H9 (cell line): ENCODE data around the gene KPTN. TPM values are rescaled to one million over a fixed set of nuclear protein-coding genes. Genes with fewer than 3 reads are reported as not detected.
A peak's percentile ranks its signal among the peaks of the same experiment; 100 is the strongest.

Experiments
- DNase-seq: peaks from one replicate; pipeline ENCODE4 v3.0.0-alpha.2; 2017
- H2AFZ ChIP-seq: one replicate; pipeline ENCODE4 v1.6.1; 2013; ENCODE audit warnings: mild to moderate bottlenecking, low read length, control low read depth, moderate library complexity
- H2AK5ac ChIP-seq: 2 replicates; pipeline ENCODE4 v1.6.1; 2013; ENCODE audit warnings: low read length, control low read depth, mixed read lengths; ENCODE audit not compliant: insufficient read length
- H2BK120ac ChIP-seq: one replicate; pipeline ENCODE4 v1.6.1; 2013; ENCODE audit warnings: low read depth, mild to moderate bottlenecking, low read length, control low read depth, inconsistent platforms; ENCODE audit not compliant: poor library complexity, severe bottlenecking
- H2BK12ac ChIP-seq: 2 replicates; pipeline ENCODE4 v1.6.1; 2013; ENCODE audit warnings: low read length, control low read depth, mixed read lengths, low read depth; ENCODE audit not compliant: insufficient read length
- H2BK15ac ChIP-seq: 2 replicates; pipeline ENCODE4 v1.6.1; 2013; ENCODE audit warnings: low read depth, low read length, control low read depth
- H2BK20ac ChIP-seq: one replicate; pipeline ENCODE4 v1.6.1; 2013; ENCODE audit warnings: low read depth, mild to moderate bottlenecking, low read length, control low read depth, inconsistent platforms; ENCODE audit not compliant: poor library complexity, severe bottlenecking
- H2BK5ac ChIP-seq: 2 replicates; pipeline ENCODE4 v1.6.1; 2013; ENCODE audit warnings: low read length, control low read depth, mixed read lengths; ENCODE audit not compliant: insufficient read length
- H3K14ac ChIP-seq: 2 replicates; pipeline ENCODE4 v1.6.1; 2013; ENCODE audit warnings: low read length, control low read depth; ENCODE audit not compliant: insufficient read depth
- H3K18ac ChIP-seq: 2 replicates; pipeline ENCODE4 v1.6.1; 2013; ENCODE audit warnings: low read depth, mild to moderate bottlenecking, mixed read lengths, low read length, control low read depth; ENCODE audit not compliant: insufficient read length
- H3K23ac ChIP-seq: 2 replicates; pipeline ENCODE4 v1.6.1; 2013; ENCODE audit warnings: low read length, control low read depth, mixed read lengths, low read depth; ENCODE audit not compliant: insufficient read length
- H3K23me2 ChIP-seq: 2 replicates; pipeline ENCODE4 v1.6.1; 2013; ENCODE audit warnings: low read depth, mild to moderate bottlenecking, mixed read lengths, low read length, control low read depth; ENCODE audit not compliant: insufficient read length, poor library complexity, severe bottlenecking
- H3K27ac ChIP-seq: 2 replicates; pipeline ENCODE4 v1.5.1; 2013; ENCODE audit warnings: low read length, control low read depth, mixed read lengths, low read depth; ENCODE audit not compliant: insufficient read length
- H3K27me3 ChIP-seq: 2 replicates; pipeline ENCODE4 v1.6.1; 2013; ENCODE audit warnings: low read length, control low read depth, inconsistent platforms; ENCODE audit not compliant: insufficient read depth
- H3K4ac ChIP-seq: 2 replicates; pipeline ENCODE4 v1.6.1; 2013; ENCODE audit warnings: low read depth, mild to moderate bottlenecking, control low read depth, inconsistent platforms, low read length, moderate library complexity
- H3K4me1 ChIP-seq: 2 replicates; pipeline ENCODE4 v1.6.1; 2013; ENCODE audit warnings: low read length, control low read depth, inconsistent platforms; ENCODE audit not compliant: insufficient read depth
- H3K4me2 ChIP-seq: 2 replicates; pipeline ENCODE4 v1.6.1; 2013; ENCODE audit warnings: low read length, control low read depth, mixed read lengths; ENCODE audit not compliant: insufficient read length, insufficient read depth
- H3K56ac ChIP-seq: 2 replicates; pipeline ENCODE4 v1.6.1; 2013; ENCODE audit warnings: low read depth, mild to moderate bottlenecking, mixed read lengths, low read length, control low read depth; ENCODE audit not compliant: insufficient read length
- H3K79me1 ChIP-seq: 2 replicates; pipeline ENCODE4 v1.6.1; 2013; ENCODE audit warnings: low read depth, mild to moderate bottlenecking, moderate library complexity, low read length, control low read depth, inconsistent platforms; ENCODE audit not compliant: insufficient read depth, poor library complexity, severe bottlenecking
- H3K79me2 ChIP-seq: 2 replicates; pipeline ENCODE4 v1.6.1; 2013; ENCODE audit warnings: low read length, control low read depth, inconsistent platforms; ENCODE audit not compliant: insufficient read depth
- H3K9ac ChIP-seq: 2 replicates; pipeline ENCODE4 v1.6.1; 2013; ENCODE audit warnings: low read length, control low read depth, mixed read lengths; ENCODE audit not compliant: insufficient read length; ENCODE audit errors: extremely low read depth
- H3K9me3 ChIP-seq: one replicate; pipeline ENCODE4 v1.6.1; 2013; ENCODE audit warnings: low read depth, low read length, inconsistent platforms; ENCODE audit not compliant: control insufficient read depth
- H3T11ph ChIP-seq: one replicate; pipeline ENCODE4 v1.6.1; 2013; ENCODE audit warnings: mild to moderate bottlenecking, low read length, control low read depth, inconsistent platforms
- H4K20me1 ChIP-seq: one replicate; pipeline ENCODE4 v1.6.1; 2013; ENCODE audit not compliant: control insufficient read depth, insufficient read length, insufficient read depth
- H4K5ac ChIP-seq: 2 replicates; pipeline ENCODE4 v1.6.1; 2013; ENCODE audit warnings: low read depth, mild to moderate bottlenecking, mixed read lengths, low read length, control low read depth; ENCODE audit not compliant: insufficient read length
- H4K8ac ChIP-seq: replicated peaks from 2 replicates; pipeline ENCODE4 v1.6.1; 2013; ENCODE audit warnings: low read length, control low read depth, mixed read lengths, low read depth; ENCODE audit not compliant: insufficient read length
- H4K91ac ChIP-seq: 2 replicates; pipeline ENCODE4 v1.6.1; 2013; ENCODE audit warnings: low read depth, mild to moderate bottlenecking, moderate library complexity, mixed read lengths, low read length, control low read depth; ENCODE audit not compliant: insufficient read length
- H3K27ac Mint-ChIP-seq, 3 experiments: 2 replicates in 2 of 3; 3 replicates in 1 of 3; pipeline ENCODE4 v1.8.0; 2020 to 2021; ENCODE audit warnings: mixed read lengths in 3 of 3, mild to moderate bottlenecking in 1 of 3, moderate library complexity in 1 of 3
- H3K27me3 Mint-ChIP-seq: 2 replicates; pipeline ENCODE4 v1.8.0; 2021; ENCODE audit warnings: low read depth, mild to moderate bottlenecking, moderate library complexity, mixed read lengths
- H3K36me3 Mint-ChIP-seq, 3 experiments: 2 replicates in 2 of 3; 3 replicates in 1 of 3; pipeline ENCODE4 v1.8.0; 2020 to 2021; ENCODE audit warnings: low read depth in 3 of 3, mixed read lengths in 3 of 3; ENCODE audit not compliant: insufficient read depth in 1 of 3
- H3K4me1 Mint-ChIP-seq, 2 experiments: 2 replicates each; pipeline ENCODE4 v1.8.0; 2020; ENCODE audit warnings: mixed read lengths in 2 of 2
- H3K4me3 Mint-ChIP-seq, 2 experiments: 2 replicates in 1 of 2; 3 replicates in 1 of 2; pipeline ENCODE4 v1.8.0; 2020 to 2021; ENCODE audit warnings: mild to moderate bottlenecking in 2 of 2, mixed read lengths in 2 of 2, moderate library complexity in 1 of 2
- H3K9me3 Mint-ChIP-seq, 2 experiments: 2 replicates in 1 of 2; 3 replicates in 1 of 2; pipeline ENCODE4 v1.8.0; 2020; ENCODE audit warnings: mild to moderate bottlenecking in 2 of 2, mixed read lengths in 2 of 2, moderate library complexity in 1 of 2
- CTCF ChIP-seq: fragments of 200-600 bp; sonication (generic); conservative IDR thresholded peaks from 3 replicates; pipeline ENCODE4 v1.8.0; 2021; ENCODE audit warnings: antibody characterized with exemption, mild to moderate bottlenecking
- WGBS: extraction: QIAGEN DNeasy Blood & Tissue Kit; methylation state at CpG from one replicate; pipeline ENCODE4 v1.1.7; 2013; ENCODE audit warnings: missing lambda C conversion rate, low lambda C conversion rate, mixed read lengths; ENCODE audit not compliant: insufficient read length; ENCODE audit errors: extremely low coverage; 5-methylcytosine and 5-hydroxymethylcytosine counted together
- total RNA-seq: library from RNA; stranded (reverse); gene quantifications from 2 replicates; pipeline ENCODE4 v1.2.1, GENCODE V29; 2021

KPTN gene
- total RNA-seq, 1 experiment from 2014 or later, result 35.4 TPM

GRCh38 chr19:47503130-47503825 lies 19.3 kb upstream of the KPTN start:
- no peak overlapping the region for H3K4me3 Mint-ChIP-seq
- H4K20me1 ChIP-seq, result no peaks in the 10 kb centered on the region
- H2BK120ac ChIP-seq, result no peak overlapping the region
- no peaks in the 10 kb centered on the region for H3K9me3 Mint-ChIP-seq
- no peak overlapping the region for H2BK20ac ChIP-seq
- no peak overlapping the region for H2AFZ ChIP-seq
- H3K4me1 ChIP-seq, result no peaks in the 10 kb centered on the region; the same call in 1 of the 2 replicates
- H2BK15ac ChIP-seq, result no peak overlapping the region
- no peak overlapping the region for H2BK5ac ChIP-seq
- H3K23me2 ChIP-seq, result no peaks in the 10 kb centered on the region
- H3K4me2 ChIP-seq, result no peak overlapping the region
- H3K14ac ChIP-seq, result no peak overlapping the region
- no peak overlapping the region for H4K91ac ChIP-seq
- H3K56ac ChIP-seq, result no peak overlapping the region
- H3K9me3 ChIP-seq, result no peaks in the 10 kb centered on the region
- H3K27me3 ChIP-seq, result no peaks in the 10 kb centered on the region
- peaks cover 0 to 22% (median 18%) of the 10 kb centered on the region in 3 experiments; a peak in 5 of 7 replicates for H3K36me3 Mint-ChIP-seq
- H3K27ac Mint-ChIP-seq, result peak overlapping the region in 1 of 3 experiments; percentile 28; a peak in 2 of 7 replicates
- DNase-seq, result no peak
- H3K27me3 Mint-ChIP-seq, result no peaks in the 10 kb centered on the region
- no peak overlapping the region for H3K9ac ChIP-seq
- H4K8ac ChIP-seq, result no peak overlapping the region
- H3K79me1 ChIP-seq, result peaks cover 5% of the 10 kb centered on the region
- WGBS, result no CpG with 5 or more reads among the region's 13 CpGs
- H3K27ac ChIP-seq, result no peak overlapping the region
- no peak overlapping the region for H2AK5ac ChIP-seq
- no peak for TF ChIP-seq CTCF
- no peaks in the 10 kb centered on the region; the same call in 1 of the 2 replicates for H3K79me2 ChIP-seq
- no peak overlapping the region for H3K4ac ChIP-seq
- peaks cover 0 to 33% of the 10 kb centered on the region in 2 experiments; a peak in 2 of 4 replicates for H3K4me1 Mint-ChIP-seq
- no peak overlapping the region for H4K5ac ChIP-seq
- H3K23ac ChIP-seq, result no peak overlapping the region
- no peak overlapping the region for H2BK12ac ChIP-seq
- no peak overlapping the region for H3K18ac ChIP-seq
- no peak overlapping the region for H3T11ph ChIP-seq
